Stimulated activated naive CD8-positive, alpha-beta T cell treated with anti-CD3 and anti-CD28 coated beads, Interleukin-15, Interleukin-2, amounts not matched to agents 100 U/mL and 50 U/mL, for 24 hours (primary cell): ENCODE results near the gene MSI2.

Experiments used
- ATAC-seq: fragments of 150-1000 bp; cut with Tn5 transposase; one replicate; pipeline ENCODE4 v1.10.0; 2021
- DNase-seq: peaks from one replicate; pipeline ENCODE4 v3.0.0; 2021

The MSI2 gene

DNA sequence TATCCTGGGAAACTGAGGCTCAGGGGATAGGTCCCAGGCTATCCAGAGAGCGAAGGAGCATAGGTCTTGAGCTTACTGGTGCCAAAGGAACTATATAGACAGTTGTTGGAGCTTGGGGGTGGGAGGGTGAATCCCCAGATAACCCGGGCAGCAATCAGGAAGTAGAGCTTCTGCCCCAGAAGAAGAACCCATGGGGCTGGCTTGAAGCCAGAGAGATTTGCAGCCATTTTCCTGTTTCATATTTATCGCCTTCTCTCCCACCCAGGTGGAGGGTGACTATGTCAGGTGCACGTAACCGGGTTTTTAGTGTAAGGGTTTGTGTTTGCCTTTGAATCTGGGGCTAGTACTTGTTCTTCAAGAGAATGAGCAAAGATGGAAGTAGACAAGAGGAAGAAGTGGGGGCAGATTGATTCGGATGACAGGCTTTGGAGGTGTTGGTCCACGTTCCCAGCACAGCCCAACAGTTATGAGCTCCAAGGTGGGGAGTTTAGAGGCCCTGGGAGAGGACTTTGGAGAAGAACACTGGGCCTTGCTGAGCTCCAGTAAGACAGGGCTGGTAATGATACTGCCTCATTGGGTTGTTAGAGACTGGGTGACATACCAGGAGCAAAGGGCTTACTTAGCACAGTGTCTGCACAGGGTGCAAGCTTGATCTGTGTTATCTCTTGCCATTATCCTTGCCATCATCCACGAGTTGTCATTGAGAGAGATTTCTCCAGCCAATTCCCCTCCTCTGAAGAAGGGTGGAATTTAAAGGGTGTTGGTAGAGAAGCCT, 343.1 kb downstream of the MSI2 start:
- ATAC-seq, result no peak
- peak; percentile 38 for DNase-seq

DNA sequence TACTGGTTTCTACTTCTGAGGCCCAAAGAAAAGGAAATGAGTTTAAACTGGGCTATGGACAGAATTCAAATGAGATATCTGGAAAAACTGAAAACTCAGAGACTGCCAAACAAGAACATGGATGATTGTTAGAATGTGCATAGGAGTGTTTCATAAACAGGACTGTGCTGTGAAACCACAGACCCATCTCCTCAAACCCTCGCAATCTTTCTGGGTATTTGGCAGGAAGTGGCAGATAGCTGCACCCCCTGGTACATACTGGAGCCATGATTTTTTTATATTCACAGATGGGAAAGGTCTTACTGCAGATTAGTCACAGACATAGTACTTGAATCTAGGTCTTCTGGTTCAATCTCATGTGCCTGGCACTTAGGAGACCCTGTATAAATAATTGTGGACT, 343.8 kb downstream of the MSI2 start:
- ATAC-seq (peak; percentile 67), DNase-seq (no peak)

DNA sequence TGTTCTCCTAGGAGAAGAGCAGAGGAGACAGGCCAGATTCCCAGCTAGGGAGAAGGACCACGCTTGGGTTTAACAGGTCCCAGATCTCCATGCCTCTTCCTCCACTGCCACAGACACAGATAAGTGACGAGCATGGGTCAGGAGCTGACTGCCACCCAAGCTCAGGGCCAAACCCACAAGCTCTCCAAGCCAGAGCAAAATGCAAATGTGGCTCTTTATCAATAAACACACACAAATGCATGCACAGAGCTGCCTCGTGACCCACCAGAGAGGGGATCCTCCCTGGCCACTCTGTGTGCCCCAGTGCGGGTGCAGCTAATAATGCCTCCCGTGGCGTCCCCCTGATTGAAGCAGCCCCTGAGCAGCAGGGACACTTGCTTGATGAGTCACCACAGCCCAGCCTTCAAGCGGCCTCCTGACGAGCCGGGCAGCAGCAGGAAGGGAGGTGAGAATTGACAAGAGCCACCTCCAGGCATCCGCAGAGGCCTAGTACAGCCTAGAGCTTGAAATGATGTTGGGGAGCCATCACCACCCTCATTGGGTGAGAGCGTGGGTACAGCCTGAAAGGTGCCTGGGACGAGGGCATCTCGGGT, 344.9 kb downstream of the MSI2 start:
- DNase-seq (peak; percentile 49), ATAC-seq (no peak)

DNA sequence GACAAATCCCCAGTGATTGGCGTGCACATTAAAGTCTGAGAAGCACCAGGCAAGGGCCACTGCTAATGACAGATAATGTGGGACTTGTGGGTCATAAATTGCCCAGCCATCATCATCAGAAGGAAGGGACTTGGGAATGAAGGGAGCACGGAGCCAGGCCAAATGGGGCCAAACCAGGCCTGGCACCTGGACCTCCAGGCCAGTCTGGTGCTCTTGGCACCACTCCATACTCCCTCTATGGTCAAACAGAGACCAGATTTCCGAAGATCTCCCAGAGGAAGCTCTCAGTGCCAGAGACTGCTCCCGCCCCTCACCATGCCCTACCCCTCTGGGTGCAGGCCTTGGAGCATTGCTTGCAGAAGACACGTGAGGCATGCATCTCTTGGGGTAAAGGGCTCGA, 346.6 kb downstream of the MSI2 start:
- no peak for ATAC-seq
- no peak for DNase-seq

DNA sequence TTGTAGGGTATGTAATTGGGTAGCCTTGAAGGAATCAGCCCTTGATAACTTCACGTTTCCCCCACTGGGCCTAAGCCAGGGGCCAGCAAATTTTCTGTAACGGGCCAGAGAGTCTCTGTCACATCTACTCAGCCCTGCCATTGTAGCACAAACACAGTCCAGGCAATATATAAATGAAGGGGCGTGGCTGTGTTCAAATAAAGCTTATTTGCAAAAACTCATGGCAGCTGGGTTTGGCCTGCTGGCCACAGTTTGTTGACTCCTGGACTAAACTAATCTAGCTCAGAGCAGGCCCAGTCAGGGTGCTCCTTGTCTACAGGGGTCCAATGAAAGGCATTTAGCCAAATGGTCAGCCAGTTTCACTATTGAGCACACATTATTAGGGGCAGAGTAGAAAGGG, 347.2 kb downstream of the MSI2 start:
- DNase-seq (no peak), ATAC-seq (no peak)

DNA sequence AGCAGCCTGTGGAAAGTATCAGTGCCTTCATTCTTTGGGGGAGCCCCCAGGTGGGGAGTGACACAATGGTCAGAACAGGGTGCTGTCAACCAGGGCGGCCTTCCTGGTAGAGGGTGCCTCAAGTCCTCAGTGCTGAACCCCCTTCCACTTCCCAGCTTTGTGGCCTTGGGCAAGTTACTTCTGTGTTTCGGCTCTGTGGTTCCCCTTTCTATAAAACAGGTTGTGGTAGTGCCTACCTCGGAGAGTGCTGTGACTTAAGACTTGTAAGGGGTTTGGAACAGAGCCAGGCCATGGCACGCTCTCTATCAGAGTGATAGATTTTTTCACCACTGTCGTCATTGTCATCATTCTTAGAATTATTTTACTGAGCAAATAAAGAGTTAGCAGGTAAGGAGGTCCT, 347.7 kb downstream of the MSI2 start:
- DNase-seq (peak; percentile 74), ATAC-seq (peak; percentile 77)

DNA sequence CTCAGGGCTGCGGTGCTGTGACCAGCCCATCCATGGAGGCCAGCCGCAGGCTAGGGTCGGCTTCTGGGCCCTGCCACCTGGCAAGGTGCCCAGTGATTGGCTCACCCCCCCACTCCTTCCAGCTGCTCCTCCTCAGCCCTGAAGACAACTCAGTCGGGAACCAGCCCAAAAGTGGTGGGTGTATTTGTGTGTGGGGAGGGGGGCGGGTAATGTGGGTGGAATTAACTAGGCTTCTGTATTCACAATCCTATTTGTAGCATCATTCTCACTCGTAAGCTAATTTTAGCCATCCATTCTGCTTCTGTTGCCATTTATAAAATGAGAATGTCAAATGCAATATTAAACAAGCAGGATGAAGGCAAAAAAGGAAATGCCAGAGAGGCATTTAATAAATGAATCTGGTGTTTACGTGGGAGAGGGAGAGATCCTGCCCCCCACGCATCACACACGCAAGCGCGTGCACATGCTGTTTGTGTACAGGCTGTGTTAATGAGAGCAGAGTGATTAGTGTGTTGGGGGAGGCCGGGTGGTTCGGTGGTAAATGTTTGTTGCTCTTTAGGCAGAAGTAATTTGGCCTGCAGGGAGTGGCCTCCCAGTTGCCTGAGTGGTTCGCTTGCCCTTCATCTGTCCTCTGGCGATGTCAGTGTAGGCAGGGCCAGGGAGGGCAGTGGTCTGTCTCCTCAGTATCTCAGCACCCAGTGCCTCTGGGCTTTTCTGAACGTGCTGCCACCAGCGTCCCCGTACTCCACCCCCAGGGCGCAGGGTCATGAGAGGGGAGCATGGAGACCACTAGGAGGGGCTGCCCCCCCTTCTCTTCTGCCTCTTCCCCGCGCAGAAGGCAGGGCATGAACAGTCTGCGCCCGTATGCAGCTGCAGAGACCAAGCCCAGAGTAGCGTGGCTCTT, 348.7 kb downstream of the MSI2 start:
- ATAC-seq (peak; percentile 50), DNase-seq (peak; percentile 59)

DNA sequence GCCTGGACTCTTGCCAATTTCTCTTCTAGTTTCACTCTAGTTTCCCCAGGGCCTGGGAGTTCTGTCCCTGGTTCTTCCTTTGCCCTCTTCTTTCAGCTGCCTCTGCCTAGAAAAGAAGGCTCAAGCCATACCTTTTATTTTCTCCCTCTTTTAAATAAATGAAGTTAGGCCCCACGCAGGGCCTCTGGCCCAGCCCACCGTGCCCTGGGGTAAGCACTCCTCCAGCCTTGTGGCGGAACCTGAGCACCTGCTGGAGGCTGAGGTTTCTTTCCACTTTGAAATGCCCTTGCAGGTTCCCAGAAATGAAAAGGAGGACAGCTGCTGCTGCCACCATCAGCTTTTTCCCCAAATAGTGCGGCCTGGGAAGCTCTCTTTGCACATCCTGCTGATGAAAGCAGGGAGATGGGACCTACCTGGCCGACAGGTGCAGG, 349.4 kb downstream of the MSI2 start:
- DNase-seq (no peak), ATAC-seq (no peak)

DNA sequence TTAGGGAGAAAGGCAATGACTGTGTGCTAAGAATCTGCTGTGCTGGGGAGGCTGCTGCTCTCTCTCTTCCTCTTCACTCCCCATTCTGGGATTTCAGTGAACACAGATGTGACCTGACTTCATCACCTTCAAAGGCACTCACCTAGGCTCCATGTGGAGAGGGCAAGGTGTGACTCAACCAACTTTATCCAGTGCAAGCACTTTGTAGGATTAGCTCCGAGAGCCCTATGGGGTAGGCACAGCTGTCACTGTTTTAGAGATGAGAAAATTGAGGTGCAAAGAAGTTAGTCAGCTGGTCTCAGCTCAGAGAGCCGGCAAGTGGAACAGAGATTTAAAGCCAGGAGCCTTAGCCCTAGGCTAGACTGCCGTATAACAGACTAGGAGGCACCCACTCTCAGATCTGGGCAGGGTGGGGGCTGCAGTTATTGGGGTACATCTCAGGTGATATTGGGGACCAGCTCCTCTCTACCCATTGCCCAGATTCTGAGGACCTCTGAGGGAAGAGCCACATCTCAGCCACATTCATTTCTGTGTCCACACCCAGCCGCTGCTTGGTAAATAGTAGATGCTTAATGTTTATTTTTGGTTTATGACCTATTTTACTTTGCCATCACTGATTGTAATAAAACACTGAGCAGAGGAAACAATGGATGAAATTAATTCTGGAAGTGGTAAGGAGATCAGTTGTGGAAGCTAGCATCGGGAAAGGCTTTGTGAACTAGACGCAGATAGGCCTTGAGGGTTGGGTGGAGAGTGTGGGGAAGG, 350.0 kb downstream of the MSI2 start:
- DNase-seq (no peak), ATAC-seq (no peak)

DNA sequence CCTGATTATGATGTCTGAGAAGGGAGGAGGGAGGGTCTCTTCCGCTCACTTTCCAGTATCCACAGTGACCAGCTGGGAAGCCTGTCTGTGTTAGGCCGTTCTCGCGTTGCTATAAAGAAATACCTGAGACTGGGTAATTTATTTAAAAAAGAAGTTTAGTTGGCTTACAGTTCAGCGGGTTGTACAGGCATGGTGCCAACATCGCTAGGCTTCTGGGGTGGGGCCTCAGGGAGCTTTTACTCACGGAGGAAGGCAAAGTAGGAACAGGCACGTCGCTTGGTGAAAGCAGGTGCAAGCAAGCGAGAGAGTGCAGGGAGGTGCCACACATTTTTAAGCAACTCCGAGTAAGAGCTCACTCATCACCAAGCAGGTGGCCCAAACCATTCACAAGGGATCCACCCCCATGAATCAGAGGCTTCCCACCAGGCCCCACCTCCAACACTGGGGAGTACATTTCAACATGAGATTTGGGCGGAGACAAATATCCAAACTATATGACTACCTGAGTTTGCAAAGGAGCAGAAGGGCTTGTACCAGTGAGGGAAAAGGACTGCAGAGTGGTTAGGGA, 351.3 kb downstream of the MSI2 start:
- ATAC-seq (no peak), DNase-seq (no peak)

DNA sequence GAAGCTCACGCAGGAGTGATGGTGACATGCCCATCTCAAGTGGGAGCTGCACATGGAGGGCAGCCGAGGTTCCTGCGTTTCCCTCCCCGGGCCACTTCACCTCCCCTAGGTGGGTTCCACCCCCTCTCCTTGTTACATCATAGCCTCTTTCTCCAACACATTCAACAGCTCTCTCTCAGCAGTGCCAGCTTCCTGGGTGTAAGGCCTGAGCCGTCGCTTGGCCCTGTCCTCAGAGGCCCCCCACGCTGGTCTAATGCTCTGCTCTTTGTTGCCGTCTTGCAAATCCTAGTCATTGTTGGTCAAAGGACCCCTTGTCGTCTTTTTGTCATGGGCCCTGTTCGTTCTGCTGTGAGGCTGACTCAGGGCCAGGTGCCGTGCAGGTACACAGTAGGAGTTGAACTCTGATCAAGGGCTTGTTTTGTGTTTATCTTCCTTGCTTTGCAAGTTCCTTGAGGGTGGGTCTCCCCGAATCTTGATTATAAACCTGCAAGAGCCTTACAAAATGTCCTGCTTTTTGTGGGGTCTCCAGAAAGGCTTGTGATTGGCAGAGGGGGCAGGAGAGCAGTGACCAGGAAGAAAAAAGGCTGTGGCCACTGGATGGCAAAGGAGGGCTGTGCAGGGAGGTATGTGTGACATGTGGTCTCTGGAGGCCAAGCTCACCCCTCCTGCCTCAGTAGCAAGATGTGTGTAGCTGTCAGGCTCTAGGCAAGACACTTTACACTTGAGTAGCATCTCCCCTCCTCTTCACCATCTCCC, 352.2 kb downstream of the MSI2 start:
- DNase-seq (no peak), ATAC-seq (no peak)

DNA sequence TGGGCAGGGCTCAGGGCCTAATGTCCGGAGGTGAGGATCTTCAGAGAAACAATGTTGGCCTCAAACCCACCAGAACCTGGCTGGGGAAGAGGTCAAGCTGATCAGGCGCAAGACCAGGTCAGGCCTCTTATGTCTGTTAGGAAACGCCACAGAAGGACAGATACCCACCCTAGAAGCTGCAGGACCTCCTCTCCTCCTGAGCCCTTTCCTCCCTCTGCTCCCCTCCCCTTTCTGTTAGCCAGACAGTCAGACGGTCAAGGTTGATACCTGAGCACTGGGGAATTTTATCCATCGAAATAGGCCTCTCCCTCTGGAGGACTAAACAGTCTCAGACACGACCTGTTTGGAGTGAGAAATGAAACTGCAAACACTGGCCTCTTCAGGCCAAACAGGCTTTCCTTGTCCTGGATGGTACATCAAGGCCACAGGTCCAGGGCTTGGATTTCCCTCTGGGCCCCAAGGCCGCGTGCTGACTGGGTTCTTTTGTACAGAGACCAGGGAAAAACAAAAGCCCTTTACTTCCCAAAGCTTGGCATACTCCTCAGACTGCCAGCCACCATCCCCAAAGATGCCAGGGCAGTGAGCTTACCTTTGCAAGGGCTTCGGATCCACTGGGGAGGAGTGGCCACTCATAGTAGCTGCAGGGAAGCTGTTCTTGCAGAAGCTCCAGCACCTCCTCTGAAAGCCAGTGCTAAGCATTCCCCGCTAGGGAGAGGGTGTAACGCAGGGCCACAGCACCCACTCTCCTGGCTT, 353.0 kb downstream of the MSI2 start:
- ATAC-seq (no peak), DNase-seq (no peak)

DNA sequence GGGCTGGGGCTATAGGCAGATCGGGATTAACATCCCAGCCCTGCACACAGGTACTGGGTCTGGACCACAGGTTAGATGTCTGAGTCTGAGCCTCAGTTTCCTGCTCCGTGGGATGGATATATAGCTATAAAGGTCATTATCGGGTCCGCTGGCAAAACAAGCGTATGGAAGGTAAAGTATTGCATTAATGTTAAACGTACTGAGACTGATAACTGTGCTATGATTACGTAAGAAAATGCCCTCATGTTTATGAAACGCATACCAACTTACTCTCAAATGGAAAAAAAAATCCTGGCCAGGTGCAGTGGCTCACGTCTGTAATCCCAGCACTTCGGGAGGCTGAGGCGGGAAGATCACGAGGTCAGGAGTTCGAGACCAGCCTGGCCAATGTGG, 353.6 kb downstream of the MSI2 start:
- ATAC-seq, result no peak
- no peak for DNase-seq

DNA sequence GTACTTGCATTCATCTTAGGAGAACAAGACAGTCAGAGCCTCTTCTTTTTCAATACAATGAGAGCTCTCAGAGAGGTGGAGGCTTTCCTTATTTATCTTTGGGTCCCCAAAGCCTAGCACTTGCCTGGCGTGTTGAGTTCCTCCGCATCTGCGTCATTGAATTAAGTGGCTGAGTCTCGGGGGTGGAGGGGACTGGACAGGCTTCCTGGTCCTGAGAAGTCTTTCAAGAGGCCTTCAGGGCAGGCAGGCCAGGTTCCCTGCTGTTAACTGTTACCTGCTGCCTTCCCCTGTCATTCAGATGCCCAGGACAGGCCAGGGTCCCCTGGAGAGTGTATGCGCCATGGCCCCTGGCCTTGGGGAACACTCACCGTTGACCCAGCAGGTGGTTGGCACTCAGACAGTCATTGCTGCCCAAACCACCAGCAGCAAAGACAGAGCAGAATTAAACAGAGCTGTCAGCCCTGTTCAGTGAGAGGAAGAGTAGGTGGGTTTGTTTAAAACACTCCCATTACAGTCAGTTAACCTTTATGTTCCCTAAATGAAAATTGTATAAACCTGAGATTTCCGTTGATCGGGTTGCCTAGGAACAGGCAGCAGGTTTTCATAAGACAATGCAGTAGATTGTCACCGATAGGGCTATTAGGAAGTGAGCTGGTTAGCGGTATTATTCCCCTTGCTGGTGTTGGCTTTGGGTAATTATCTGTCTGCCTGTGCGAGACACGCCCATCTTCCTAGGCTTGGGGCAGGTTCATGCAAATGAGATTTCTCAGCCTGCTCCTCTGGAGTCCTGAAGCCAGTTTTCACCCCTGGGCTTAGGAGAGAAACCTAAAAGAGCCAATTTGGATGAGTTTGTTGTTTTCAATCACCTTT, 356.1 kb downstream of the MSI2 start:
- ATAC-seq (peak; percentile 73), DNase-seq (no peak)

DNA sequence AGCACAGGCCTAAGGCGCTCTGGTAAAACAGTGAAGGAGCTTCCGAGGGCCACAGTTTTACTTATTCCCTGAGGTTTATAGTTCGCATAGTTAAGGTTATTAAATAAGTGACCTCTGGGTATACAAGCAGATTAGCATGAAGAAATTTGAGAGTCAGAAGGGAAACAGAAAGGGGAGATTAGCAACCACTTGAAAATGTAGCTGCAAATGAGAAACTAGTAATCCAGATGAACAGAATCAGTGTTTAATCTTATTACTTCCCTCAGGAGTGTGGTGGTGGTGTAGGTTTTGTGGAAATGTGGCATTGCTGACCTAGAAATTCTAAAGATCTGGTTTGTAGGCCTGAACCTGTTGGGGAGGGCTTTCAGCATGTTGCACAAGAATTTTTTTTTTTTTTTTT, 358.4 kb downstream of the MSI2 start:
- ATAC-seq, result no peak
- no peak for DNase-seq

DNA sequence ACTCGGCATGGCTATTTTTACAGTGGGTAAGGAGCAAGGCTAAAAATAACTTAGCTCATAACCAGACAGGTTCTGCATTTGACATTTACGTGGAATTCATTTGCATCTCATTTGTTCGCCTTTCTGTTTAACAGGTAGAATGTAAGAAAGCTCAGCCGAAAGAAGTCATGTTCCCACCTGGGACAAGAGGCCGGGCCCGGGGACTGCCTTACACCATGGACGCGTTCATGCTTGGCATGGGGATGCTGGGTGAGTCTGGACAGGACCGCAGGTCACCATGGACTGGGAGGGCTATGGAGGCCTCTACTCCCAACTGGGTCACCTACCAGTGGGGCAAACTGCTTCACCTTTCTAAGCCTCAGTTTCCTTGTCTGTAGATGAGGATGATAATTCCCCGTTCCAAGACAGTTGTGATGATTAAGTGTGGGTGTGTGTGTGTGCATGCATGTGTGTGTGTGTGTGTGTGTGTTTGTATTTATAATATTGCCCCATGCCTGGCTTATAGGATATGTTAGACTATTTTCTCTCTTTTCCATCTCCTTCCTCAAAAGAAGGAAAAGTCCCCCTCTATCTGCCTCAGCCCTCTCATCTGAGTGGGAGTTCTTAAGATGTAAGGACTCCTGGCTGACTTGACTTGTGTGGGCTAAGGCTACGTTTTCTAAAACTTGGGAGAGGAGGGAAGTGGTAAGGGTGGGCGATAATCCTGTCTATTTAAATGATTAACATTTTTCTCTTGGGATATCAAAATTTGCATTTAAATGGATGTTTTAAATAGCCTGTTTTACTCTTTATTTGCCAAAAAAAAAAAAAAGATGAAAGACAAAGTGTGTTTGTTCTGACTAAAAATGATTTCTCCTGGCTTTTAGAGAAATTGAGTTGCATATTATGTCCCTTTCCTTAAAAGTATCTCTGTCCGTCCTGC, 359.8 kb downstream of the MSI2 start:
- DNase-seq (no peak), ATAC-seq (no peak)

DNA sequence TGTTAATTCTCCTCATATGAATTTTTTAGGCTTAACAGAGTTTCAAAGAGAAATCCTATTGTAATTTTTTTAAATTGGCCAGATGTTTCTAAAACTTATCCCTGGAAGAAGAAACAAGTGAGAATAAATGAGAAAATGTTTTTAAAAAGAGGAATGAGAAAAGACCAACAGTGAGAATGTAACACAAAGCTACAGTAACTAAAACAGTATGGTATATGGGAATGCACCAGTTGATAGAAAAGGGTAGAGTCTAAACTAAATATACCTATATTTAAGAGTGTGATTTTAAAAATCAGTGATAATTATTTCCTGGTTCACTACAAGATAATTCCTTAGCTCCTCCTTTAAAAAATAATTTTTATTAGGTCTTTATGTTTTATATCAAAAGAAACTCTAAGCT, 360.9 kb downstream of the MSI2 start:
- DNase-seq (no peak), ATAC-seq (no peak)
